NCI-H69 (cell line): ENCODE measurements around the gene HAND1.

Experiments
- DNase-seq: peaks from one replicate; lab custom pipeline; 2025; lab: John Stamatoyannopoulos, UW

HAND1 gene

DNA sequence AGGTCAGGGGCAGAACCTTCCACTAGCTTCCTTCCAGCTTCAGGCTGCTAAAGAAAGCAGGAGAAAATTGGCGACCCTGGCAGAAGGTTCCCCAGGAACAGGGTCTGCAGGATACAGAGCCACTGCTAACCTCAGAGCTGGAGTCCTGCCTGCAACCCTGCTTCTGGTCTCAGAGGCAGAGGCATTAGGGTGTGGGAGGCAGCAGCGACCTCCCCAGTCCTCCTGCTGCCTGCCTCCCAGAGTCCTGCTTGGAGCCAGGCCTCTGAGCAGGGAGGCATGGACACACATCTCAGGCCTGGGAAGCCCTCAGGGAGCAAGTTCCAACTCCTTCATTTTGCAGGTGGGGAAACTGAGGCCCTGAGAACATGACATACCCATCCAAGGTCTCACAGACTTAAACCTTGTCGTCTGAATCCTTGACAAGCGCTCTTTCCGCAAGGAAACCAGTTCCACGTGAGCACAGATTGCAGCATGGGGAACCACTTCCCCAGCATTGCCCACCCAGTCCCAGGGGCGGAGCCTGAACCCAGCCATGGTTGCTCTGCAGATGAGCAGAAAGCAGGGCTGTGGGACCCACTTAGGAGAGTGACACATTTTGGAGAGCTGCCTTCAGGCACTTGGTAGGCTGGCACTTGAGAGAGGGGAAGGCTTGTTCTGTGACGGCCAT, 28.2 kb upstream of the HAND1 start:
- DNase-seq: no peak

DNA sequence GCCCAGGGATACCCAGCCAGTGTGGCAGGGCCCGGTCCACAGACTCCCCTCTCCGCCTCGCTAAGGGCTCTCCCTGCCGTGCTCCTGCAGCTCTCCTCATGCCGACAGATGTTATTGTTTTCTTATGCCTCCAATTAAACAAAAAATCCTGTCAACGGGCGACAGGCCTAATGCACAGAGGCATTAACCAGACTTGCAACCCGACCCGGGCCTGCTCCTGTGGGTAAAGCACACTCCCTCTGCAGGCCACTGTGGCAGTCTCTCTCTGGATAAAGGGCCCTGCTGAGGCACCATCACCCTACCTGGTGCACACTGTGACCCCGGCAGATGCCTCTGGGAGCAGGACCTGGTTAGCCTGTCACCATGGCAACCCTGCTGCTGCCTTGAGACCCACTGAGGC, 27.5 kb upstream of the HAND1 start:
- DNase-seq: peak; percentile 97

DNA sequence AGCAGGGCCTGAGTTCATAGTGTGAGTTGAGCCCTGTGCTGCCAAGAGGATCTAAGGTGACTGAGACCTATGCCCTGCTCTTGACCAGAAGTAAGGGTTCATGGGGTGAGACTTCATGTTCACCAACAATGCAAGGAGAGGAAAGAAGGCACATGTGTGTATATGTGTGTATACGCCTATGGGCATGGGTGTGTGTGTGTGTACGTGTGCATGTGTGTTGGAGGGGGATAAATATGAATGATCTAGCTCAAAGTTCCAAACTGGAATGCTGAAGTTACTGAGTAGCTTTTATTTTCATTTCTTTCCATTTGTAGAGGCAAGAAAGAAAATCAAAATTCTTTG, 25.6 kb upstream of the HAND1 start:
- no peak for DNase-seq

DNA sequence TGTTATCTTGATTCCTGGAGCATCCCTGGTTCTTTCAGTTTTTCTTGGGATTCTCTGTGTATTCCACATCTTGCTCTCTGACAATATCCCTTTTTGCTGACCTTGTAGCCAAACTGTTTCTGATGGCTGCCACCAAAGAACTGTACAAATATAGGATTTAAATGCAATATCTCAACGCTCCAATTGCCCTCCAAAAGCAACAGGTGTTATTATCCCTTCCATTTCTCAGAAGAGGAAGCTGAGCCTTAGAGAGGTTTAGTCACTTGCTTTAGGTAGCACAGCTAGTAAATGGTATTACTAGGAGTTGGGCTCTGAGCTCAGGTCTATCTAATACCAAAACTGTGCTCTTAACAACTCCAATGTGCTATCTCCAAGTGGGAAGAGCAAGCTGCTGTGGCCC, 24.2 kb upstream of the HAND1 start:
- DNase-seq: no peak

DNA sequence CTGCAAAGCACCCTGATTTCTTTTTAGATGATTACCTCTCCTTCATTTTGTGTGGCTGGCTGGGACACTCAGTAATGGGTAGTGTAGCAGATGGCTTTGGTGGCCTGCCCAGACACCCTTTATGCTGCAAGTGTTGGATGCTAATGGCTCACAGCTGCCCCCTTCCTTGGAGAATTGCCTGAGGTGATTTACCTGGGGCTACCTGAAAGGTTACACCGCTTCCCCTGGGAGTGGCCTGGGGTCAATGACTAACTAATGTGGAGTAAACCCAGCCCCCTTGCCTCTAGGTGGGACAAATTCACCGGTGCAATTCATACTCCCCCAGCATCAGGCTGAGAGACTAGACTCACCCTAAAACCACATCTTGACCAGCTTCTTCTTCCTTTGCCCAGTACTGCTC, 23.5 kb upstream of the HAND1 start:
- peak; percentile 92 for DNase-seq

DNA sequence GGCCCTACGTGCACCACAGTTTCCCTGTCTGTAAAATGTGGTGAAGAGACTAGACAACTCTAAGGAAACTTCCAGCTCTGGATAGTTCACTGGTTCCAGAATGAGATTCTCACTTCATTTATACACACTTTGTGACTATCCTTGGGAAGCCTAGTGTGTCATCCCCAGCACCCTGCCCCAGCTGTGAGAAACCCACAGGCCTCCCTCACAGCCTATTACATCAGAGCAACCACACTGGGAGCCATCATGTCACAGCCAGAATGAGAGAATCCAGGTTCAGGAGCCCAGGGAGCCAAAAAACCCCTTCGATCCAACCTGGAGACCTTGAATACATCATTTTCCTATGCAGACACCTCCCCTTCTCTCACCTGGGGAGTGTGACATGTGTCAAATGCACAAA, 21.0 kb upstream of the HAND1 start:
- no peak for DNase-seq

DNA sequence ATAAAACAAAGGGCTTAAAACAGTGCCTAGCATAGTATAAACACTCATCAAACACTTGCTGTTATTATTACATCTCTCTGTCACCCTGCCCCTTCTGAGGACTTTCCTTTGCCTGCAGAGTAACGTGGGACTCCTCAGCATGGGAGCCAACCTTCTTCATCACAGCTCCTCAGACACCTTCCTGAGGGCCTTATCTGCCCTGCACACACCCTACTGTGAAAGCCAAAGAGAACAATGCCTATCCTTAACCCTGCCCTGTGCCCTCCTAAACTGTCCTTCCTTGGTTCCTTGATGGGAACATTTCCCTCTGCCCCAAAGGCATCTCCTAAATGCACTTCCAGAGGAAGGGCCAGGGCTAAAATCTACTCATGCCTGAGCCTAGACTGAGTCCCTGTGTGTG, 20.6 kb upstream of the HAND1 start:
- DNase-seq: no peak

DNA sequence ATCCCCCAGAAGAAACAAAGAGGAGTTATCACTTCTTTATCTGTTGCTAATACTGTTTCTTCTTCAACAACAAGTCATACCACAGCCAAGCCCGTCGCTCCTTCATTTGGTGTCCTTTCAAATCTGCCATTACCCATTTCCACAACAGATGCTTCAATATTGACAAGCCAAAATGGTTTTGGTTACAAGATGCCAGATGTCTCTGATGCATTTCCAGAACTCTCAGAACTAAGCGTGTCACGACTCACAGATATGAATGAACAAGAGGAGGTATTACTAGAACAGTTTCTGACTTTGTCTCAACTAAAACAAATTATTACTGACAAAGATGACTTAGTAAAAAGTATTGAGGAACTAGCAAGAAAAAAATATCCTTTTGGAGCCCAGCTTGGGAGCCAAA, 16.0 kb upstream of the HAND1 start:
- DNase-seq: peak; percentile 71

DNA sequence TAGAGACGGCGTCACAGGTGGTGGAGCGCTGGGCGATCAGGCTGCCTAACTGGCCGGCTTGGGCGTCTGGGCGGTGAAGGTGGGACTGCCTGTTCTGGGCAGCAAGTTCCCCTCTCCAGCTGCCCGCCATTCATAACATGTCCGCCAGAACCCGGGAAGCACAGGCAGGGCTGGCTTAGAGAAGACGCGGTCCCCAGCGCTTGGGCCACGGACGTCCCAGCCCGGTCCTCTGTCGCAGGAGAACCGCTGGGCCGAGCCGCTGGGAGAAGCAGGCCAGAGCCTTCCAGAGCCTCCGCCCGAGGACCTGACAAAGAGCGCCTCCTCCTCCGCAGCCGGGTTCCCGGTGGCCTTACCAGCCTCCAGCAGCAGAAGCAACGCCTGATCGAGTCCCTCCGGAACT, 15.2 kb upstream of the HAND1 start:
- no peak for DNase-seq

DNA sequence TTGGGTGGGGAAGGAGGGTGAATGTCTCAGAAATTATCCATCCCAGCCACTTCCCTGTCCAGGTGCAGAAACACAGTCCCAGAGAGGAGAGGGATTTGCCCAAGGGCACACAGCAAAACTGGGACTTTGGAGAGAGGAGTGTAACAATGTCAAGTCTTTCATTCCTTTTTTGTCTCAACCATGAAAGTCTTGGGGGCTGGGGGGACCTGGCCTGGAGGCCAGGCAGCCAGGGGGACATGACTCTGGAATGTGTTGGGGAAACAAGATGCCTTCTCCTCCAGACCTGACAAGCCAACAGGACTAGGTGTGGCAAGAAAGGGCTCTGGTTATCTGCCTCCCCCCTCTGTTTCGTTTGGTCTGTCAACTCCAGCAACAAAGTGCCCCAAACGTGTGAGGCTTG, 13.9 kb upstream of the HAND1 start:
- no peak for DNase-seq

DNA sequence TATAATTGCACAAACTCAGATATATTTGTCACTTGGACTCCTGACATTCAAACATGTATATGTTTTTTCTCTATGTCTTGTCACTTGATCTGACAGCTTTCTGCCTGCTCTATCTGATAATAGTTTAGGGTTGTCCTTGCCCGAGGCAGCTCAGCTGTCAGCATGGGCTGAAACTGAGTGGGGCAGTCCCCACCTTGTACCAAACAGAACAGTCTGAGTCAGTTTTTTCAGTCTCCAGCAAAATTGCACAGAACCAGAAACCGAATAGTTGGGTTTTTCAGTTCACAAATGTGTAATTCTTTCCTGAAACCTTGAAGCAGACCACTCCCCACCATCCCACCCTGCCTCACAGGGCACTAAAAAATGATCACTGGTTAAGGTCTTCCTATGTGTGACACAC, 9.5 kb upstream of the HAND1 start:
- DNase-seq: peak; percentile 84

DNA sequence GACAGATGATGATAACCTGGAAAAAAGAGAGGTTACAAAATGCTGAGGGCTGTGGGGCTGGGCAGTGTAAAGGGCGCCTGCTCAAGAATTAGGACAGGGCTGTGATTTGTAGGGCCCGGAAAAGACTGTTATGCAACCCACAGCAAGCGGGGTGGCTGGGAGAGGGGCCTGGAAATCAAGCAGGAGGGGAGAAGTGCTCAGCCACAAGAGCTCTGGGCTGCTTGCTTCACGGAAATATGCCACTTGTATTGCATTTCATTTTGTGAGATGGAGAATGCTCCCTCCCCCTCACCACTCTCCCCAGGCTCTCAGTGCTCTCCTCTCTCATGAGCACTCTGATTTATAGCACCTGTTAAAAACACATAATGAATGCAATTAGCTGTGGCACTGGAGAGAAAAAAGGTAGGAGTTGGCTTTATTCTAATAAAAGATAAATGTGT, 8.4 kb upstream of the HAND1 start:
- peak; percentile 97 for DNase-seq

DNA sequence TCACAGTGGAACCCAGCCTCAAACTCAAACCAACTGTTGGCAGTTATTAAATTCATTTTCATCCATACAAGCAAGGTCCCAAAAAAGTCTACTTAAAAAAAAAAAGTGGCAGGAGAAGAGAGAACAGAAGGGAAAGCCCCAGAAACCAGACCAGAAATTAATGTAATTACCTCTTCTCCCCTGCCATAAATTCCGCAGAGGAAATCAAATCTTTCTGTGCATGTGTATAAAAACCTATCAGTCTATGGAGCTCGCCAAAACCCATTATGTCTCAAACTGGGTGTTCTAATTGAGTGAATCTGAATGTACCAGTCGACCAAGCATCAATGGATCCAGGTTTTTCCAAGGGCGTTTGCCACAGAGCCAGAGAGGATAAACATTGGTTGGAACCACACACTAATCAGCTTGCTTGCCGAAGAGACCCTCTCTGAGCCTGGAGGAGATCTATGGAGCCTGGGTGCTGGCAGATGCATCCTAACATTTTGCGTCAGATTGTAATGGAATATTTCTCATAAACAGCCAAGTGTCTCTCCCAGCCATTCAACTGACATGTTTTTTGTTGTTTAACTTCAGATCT, 7.9 kb upstream of the HAND1 start:
- DNase-seq: peak; percentile 94

DNA sequence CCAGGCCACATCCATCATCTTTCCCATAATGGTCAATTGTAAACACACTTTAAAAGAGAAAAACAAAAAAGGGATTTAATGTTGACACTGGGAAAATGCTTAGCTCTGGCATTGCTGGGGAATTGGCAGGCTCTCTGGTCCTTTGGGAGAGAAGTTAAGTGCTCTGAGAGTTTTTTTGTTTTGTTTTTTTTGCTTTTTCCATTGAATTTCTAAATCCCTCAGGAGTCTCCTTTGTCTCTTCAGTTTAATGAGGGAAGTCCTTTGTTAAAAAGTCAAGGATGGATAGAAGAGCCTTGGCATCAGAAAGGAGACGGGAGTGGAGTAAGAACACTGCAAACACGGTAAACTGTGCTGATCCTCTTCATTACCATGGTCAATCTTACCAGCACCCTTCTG, 7.1 kb upstream of the HAND1 start:
- DNase-seq: peak; percentile 91

DNA sequence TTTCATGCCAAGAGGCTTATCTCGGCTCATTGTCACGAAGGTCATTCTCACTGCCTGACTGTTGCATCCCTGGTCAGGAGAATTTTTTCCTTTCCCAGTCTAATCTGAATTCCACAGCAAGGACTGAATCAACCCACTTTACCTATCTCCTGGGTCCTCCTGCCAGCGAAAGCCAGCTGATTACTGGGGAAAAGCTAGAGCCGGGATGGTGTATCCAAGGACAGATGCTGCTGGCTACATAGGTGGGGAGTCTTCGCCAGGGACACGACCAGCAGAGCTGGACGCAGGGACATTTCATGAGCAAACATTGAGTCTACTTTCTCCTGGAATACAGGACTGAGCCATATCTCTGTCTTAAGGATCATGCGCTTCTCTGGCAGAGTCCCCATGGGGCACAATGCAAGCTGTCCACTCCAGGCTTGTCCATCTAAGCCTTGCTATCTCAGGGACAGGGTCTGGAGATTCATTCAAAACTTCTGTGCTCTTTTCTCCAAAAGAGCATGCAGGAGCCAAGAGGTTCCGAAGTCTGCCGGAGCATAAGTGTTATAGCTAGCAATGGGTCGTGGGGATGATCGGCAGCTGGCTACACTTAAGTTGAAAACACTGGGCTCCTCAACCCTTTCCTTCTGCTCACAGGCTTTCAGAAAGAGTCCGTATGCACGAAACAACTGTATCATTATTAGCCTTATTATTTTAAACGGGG, 6.5 kb upstream of the HAND1 start:
- DNase-seq: no peak

DNA sequence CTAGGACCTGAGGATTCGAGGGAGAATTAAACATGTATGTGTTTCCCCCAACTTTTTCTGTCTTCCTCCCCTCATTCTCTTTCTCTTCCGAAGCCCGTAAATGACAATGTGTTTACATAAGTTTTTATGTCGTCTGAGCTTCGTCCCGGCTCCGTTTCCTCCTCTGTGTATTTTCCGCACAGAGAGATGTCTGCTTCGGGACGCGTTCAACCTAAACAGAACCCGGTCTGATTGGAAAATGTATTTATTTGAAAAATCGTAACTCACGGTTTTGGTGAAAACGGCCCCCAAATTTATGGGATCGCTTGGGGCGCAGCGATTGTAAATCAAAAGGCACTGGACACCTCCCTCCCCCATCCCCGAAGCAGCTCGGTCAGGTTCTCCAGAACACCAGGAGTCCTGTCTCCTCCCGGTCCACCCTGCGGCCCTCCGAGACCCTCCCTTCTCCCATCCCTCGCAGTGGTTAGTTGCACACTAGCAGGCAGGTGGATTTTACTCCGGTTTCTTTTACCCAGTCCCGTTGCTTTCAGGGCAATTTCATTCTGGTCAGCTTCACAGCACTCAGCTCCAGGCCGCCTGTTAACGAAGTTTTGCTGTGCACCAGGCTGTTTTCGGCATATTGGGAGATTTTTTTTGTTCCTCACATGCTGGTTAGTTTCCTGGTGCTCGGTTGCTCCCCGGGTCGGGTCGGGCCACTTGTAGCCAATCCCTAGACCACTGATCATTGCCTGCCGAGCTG, 5.8 kb upstream of the HAND1 start:
- no peak for DNase-seq

DNA sequence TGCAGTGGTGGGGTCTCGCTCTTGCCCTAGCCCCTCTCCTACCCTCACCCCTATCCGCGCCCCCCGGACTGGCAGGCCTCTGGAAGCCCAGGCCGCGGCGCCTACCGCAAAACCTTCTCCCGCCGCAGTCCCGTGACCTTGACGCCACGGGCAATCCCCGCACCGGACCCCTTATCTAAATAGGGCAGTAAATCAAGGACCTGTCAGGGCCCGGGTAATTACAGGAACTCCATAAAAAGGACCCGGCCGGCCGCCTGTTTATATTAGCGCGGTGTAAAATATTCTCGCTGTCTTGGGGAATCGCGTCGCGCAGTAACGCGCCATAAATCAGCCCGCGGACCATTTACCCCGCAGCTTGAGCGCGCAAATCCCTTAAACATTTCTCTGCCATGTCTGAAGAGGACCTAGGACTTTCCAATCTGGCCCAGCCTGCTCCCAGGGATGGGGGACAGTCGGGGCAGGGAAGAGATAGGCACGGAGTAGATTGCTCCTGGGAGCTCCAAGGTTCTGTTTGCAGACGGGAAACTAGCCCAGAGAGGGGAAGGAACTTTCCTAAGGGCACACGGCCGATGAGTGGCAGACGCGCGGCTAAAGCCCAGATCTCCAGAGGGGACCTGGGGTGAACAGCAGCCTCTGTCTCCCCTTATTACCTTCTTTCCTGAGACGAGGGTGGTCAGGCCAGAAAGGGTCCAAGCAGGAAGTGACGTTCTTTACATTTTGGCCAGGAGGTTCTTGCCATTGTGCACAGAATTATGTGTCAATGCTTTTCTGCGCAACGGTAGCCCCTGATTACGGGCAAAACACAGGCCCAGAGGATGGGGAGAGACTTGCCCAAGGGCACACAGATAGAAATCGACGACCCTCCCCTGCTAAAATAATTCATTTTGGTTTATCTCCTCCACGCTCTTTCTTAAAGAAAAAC, 4.8 kb upstream of the HAND1 start:
- no peak for DNase-seq

DNA sequence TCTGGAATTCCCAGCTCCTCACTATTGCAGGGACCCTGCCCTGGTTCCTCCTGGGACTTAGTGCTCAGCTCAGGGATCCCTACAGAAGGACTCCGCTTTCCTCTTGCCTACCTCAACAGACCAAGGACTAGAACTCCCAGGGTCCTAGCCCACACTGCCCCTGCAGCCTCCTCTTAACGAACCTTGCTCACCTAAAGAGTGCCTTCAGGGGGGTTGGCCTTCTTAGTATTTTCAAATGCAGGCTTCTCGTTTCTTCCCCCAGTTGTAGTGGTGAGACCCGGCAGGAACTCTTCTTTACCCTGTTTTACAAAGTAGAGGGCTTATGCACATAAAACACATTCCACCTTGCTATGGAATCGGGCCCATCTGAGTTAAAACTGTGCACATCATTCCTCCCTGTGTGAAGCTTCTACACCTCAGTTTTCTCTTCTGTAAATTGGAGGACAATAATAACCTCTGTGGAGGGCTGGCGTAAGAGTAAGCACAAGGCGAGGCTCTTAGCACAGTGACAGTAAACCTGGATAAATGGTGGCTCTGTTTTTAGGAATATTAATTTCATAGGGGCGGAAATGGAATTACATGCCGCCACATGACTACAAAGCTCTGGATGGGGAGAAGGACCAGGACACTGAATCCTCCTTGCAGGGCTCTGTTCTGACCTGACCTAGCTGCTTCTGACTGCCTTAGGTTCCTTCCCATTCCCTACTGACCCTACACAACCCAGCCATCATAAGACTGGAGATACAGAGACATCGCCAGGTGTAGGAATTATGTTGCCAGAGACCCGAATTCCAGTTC, 3.8 kb upstream of the HAND1 start:
- DNase-seq: no peak

DNA sequence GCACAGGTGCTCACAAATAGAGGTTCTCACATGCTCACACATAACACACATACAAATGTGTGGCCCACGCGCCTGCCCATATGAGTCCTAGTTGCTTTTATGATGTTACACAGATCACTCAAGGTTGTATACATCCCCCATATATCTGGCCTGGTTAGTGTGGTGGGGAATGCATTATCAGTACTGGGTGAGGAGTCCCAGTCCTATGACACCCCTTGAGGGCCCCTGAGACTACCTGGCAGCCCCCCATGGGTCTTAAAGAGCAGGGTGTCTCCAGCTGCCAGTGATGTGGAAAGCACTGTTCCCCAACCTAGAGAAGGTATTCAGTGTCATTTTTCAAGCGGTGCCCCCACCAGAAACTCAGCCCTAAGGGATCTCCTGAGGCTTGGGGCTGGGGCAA, 2.8 kb upstream of the HAND1 start:
- DNase-seq: no peak

DNA sequence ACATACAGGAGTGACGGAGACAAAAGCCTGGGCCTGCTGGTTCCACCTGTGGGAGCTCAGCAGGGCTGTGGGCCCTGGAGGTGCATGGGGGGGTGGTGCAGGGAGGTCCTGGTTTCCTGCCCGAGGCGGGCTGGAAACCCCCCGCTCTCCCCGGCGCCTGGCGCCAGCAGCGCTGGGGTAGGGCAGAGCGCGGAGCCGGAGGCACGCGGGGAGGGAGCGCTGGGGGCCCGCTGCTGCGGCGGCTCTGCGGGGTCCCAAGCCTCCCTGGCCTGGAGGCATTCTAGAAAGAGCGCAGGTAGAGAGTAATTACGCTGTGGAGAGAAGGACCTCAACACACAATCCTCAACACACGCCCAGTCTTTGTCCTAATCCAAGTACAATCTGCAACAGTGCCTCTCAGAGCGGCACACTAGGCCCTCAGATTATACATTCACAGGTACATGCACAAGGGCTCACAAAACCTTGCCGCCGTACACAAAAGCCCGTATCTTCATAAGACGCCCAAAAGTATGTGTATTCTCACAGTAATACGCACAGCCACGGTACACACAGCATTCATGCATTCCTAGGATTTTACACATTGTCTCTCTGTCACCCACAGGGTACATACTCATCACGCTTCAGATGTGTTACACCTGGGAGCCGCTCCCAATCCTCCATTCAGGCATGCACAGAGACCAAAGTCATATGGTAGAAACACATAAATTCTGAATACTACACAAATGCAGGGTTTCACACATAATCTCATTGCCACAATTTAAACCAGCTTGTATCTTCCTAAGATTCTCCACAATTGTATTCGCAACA, 2.1 kb upstream of the HAND1 start:
- peak; percentile 86 for DNase-seq
